K562 (cell line): ENCODE measurements around the gene CFDP1.

Source experiments
- CBX3 ChIP-seq, 2 experiments: IDR thresholded peaks; 1 replicate in 1 of 2; 2 replicates in 1 of 2; pipeline ENCODE4 v1.6.1; 2012; ENCODE audit warnings: inconsistent platforms in 2 of 2, low read length in 2 of 2, borderline replicate concordance in 1 of 2, control low read depth in 1 of 2
- CHD4 ChIP-seq: fragments of 200-600 bp; sonication (generic); IDR thresholded peaks from 3 replicates; pipeline ENCODE4 v1.6.1; 2012; ENCODE audit warnings: low read depth, mild to moderate bottlenecking, mixed read lengths, low read length, inconsistent platforms; ENCODE audit not compliant: insufficient read depth, insufficient replicate concordance, poor library complexity, severe bottlenecking
- IFI16 ChIP-seq: fragments of 250-450 bp; sonication (Bioruptor Pico); IDR thresholded peaks from 2 replicates; pipeline ENCODE4 v2.1.2; 2022; ENCODE audit warnings: mild to moderate bottlenecking, inconsistent platforms
- SPI1 ChIP-seq: IDR thresholded peaks from 2 replicates; pipeline ENCODE4 v1.6.1; 2011; ENCODE audit warnings: low read depth, low read length, control low read depth, borderline replicate concordance
- SRF ChIP-seq, 2 experiments: fragments of 250-450, 450-650 bp in 1 of 2; sonication (Bioruptor Pico) in 1 of 2; sonication (generic) in 1 of 2; formaldehyde crosslinking; IDR thresholded peaks; 2 replicates each; pipeline versions ENCODE4 v1.5.0 to v1.5.1; 2020 to 2022; ENCODE audit warnings: mild to moderate bottlenecking in 1 of 2, missing genetic modification reagents in 1 of 2
- ZBTB33 ChIP-seq: sonication (generic); formaldehyde crosslinking; IDR thresholded peaks from 2 replicates; pipeline ENCODE4 v1.8.1; 2023; ENCODE audit warnings: mild to moderate bottlenecking, missing genetic modification reagents

- TF ChIP-seq IFI16 (CRISPR knock-in tag) (no peak), SRF (CRISPR knock-in tag; IDR thresholded peaks at IDR 0.05) (no peak), CBX3 (IDR thresholded peaks at IDR 0.05; ENCODE audit: borderline replicate concordance in 1 of 2, low read length in 2 of 2) (no peak), ZBTB33 (CRISPR knock-in tag) (no peak), SPI1 (no peak), CHD4 (no peak)
Observed at GRCh38 chr16:75333721-75334163, 99.6 kb downstream of the CFDP1 start.
